Heart left ventricle (tissue), 16 donors: Measurements from ENCODE around the gene CREG2. TPM values are rescaled to one million over a fixed set of nuclear protein-coding genes. Genes with fewer than 3 reads are reported as not detected.
"Not testable (repeated sequence)": the region's sequence is repeated elsewhere in the genome, so short reads cannot be mapped to it uniquely, and the experiment has no call there.

ENCODE experiments used
- ATAC-seq, 4 donors: fragments of 200-7000 bp; cut with Tn5 transposase; one replicate each; pipeline ENCODE4 v1.9.1; 2020 to 2022; ENCODE audit warnings: moderate library complexity in 4 of 4, mild to moderate bottlenecking in 3 of 4, moderate number of reproducible peaks in 1 of 4
- DNase-seq, 5 donors: peaks; one replicate each; pipeline ENCODE4 v3.0.0-alpha.2; 2020
- H3K27ac ChIP-seq, 12 donors: fragments of 200-600 bp; sonication (generic) in 4 of 12; one replicate each; pipeline versions ENCODE4 v1.5.0 to v1.8.0; 2016 to 2022; ENCODE audit warnings: mild to moderate bottlenecking in 2 of 12
- H3K27me3 ChIP-seq, 9 donors: fragments of 200-600 bp; sonication (generic) in 2 of 9; one replicate each; pipeline versions ENCODE4 v1.5.1 to v1.8.0; 2016 to 2022; ENCODE audit warnings: mild to moderate bottlenecking in 3 of 9
- H3K36me3 ChIP-seq, 9 donors: fragments of 200-600 bp; sonication (generic) in 2 of 9; one replicate each; pipeline versions ENCODE4 v1.5.0 to v1.8.0; 2018 to 2022; ENCODE audit warnings: mild to moderate bottlenecking in 2 of 9
- H3K4me1 ChIP-seq, 12 donors: fragments of 200-600 bp; sonication (generic) in 4 of 12; one replicate each; pipeline versions ENCODE4 v1.5.0 to v1.8.0; 2016 to 2022; ENCODE audit warnings: mild to moderate bottlenecking in 3 of 12
- H3K4me3 ChIP-seq, 12 donors: fragments of 200-600 bp; sonication (generic) in 4 of 12; one replicate each; pipeline versions ENCODE4 v1.5.0 to v1.8.0; 2017 to 2022; ENCODE audit warnings: mild to moderate bottlenecking in 9 of 12, moderate library complexity in 4 of 12
- H3K9me3 ChIP-seq, 12 donors: fragments of 200-600 bp; sonication (generic) in 4 of 12; one replicate each; pipeline versions ENCODE4 v1.5.0 to v1.8.0; 2016 to 2022; ENCODE audit warnings: mild to moderate bottlenecking in 1 of 12
- CTCF ChIP-seq, 12 donors: fragments of 200-600 bp; sonication (generic) in 4 of 12; IDR thresholded peaks; one replicate each; pipeline versions ENCODE4 v1.5.0 to v1.8.0; 2018 to 2022; ENCODE audit warnings: antibody characterized with exemption in 12 of 12, mild to moderate bottlenecking in 5 of 12
- POLR2A ChIP-seq, 2 donors: fragments of 450-650 bp; IDR thresholded peaks; one replicate each; pipeline ENCODE4 v1.6.1; 2017; ENCODE audit warnings: antibody characterized with exemption in 2 of 2, mild to moderate bottlenecking in 2 of 2, moderate library complexity in 2 of 2
- WGBS, 4 donors: extraction: QIAGEN DNeasy Blood & Tissue Kit in 2 of 4; methylation state at CpG; one replicate each; pipeline versions ENCODE4 v1.1.5 to v1.1.7; 2013 to 2018; 5-methylcytosine and 5-hydroxymethylcytosine counted together
- intact Hi-C, 10 donors: fragments of 100-400 bp; cut with DNase I; formaldehyde crosslinking; loops; one replicate each; pipeline versions ENCODE4 v1.11.1 to v1.14.2; 2022
- polyA plus RNA-seq, 2 donors: library from polyadenylated mRNA; stranded (reverse); fragments of 200-250 nt; gene quantifications; one replicate each; pipeline ENCODE4 v1.2.3, GENCODE V29; 2013
- total RNA-seq, 9 donors: library from RNA; depleted of rRNA in 2 of 9; stranded (reverse); fragments of >200 nt in 2 of 9; fragmentation: NEBNext Ultra II Directional in 3 of 9; extraction: Animal tissue kit (Norgen Biotek cat#: 25700) in 3 of 9; gene quantifications; one replicate each; pipeline versions ENCODE4 v1.1.0 to v1.2.4, GENCODE V29; 2016 to 2023
- donor health status: ischemic (EF 13 %, LVEDD 7.1; RV severe dilation, severe dysfunction).
- donor health status: healthy with polysubstance abuse.
- donor health status: DM: no; HTN: yes; CAD: no.
- donor health status: DM: no; HTN: no; CAD: no.
- donor health status: ischemic (EF 25% LVEDD 6.9; RV normal size, moderate dysfunction).
- donor health status: ischemic (EF 25% LVEDD 5.7; RV mildly dilated, moderate dysfunction).
- donor health status: healthy.
- donor health status: DM: yes; HTN: yes; CAD: no.
- donor health status: ischemic (EF 35%, LVEDD 5.7; RV mildly dilated, moderate dysfunction).
- donor health status: nonischemic (EF 11% LVEDD 7.7; RV severe dilation, severe dysfunction).
- donor health status: DM: yes; HTN: yes; CAD: no.
- donor health status: PGD.
- donor health status: ischemic (EF 29% LVEDD 5.4; RV normal size, mild dysfunction).
- donor health status: nonischemic (EF 23%, LVEDD 6.1; RV moderate dilation, normal function).

CREG2 gene
- total and polyA plus RNA-seq, 11 donors, result 0.18 to 1.1 (median 0.46) TPM; not detected in 7

- Histone ChIP-seq H3K9me3 (no peaks in the 10 kb centered on the region), H3K4me1 (peaks cover 0 to 8% (median 0%) of the 10 kb centered on the region in 12 donors), H3K27ac (no peak overlapping the region), H3K36me3 (no peaks in the 10 kb centered on the region), H3K27me3 (no peaks in the 10 kb centered on the region), H3K4me3 (no peak overlapping the region)
- DNase-seq (no peak), ATAC-seq (no peak)
- WGBS, 4 donors, result 54 to 73% (median 66%) methylated on average over 2 of the region's 2 CpGs
- intact Hi-C loops, result loop anchor here in 1 of 10 donors (10.0 kb wide), 1 partner anchor 1088 kb away; no protein-coding TSS in a partner anchor
- TF ChIP-seq POLR2A (IDR thresholded peaks at IDR 0.05) (no peak), CTCF (IDR thresholded peaks at IDR 0.05) (no peak)
These were observed 30.8 kb downstream of the CREG2 start for GRCh38 chr2:101356521-101356920.

DNA sequence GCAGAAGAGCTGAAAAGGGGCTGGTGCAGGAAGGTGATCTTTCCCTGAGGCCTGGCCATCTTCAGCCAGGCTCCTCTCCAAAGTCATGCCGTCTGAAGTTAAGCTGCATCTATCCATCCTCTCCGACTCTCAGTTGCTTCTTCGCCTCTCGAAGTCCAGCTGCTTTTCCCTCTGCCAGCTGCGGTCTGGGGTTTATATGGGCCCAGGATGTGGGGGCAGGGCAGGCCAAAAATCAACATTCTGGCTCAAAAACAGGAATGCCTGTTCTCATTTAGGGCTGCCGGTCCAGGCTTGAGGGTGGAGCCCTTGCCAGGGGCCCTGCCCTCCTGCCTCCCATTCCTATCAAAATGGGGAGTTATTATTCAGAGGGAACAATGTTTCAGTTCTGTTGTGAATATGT is 31.2 kb downstream of the CREG2 start:
- DNase-seq (no peak), ATAC-seq (no peak)
- TF ChIP-seq CTCF (IDR thresholded peaks at IDR 0.05), result no peak
- TF ChIP-seq POLR2A (IDR thresholded peaks at IDR 0.05), result no peak
- Histone ChIP-seq H3K27ac (no peak overlapping the region), H3K4me1 (peaks cover 0 to 4% (median 0%) of the 10 kb centered on the region in 12 donors), H3K9me3 (no peaks in the 10 kb centered on the region), H3K36me3 (no peaks in the 10 kb centered on the region), H3K27me3 (no peaks in the 10 kb centered on the region), H3K4me3 (no peak overlapping the region)
- WGBS, 4 donors, result 74 to 93% (median 84%) methylated on average over 6 of the region's 6 CpGs
- intact Hi-C loops, result loop anchor here in 1 of 10 donors (10.0 kb wide), 1 partner anchor 1089 kb away; no protein-coding TSS in a partner anchor

GRCh38 chr2:101355401-101356054 is 31.8 kb downstream of the CREG2 start:
- WGBS, 4 donors, result 79 to 89% (median 82%) methylated on average over 10 of the region's 10 CpGs
- TF ChIP-seq POLR2A (IDR thresholded peaks at IDR 0.05), result no peak
- no peak for TF ChIP-seq CTCF (IDR thresholded peaks at IDR 0.05)
- ATAC-seq (no peak), DNase-seq (no peak)
- intact Hi-C loops, result loop anchor here in 1 of 10 donors (10.0 kb wide), 1 partner anchor 1089 kb away; no protein-coding TSS in a partner anchor
- Histone ChIP-seq H3K9me3 (no peaks in the 10 kb centered on the region), H3K4me3 (no peak overlapping the region), H3K4me1 (no peaks in the 10 kb centered on the region), H3K27me3 (no peaks in the 10 kb centered on the region), H3K36me3 (no peaks in the 10 kb centered on the region), H3K27ac (no peak overlapping the region)

DNA sequence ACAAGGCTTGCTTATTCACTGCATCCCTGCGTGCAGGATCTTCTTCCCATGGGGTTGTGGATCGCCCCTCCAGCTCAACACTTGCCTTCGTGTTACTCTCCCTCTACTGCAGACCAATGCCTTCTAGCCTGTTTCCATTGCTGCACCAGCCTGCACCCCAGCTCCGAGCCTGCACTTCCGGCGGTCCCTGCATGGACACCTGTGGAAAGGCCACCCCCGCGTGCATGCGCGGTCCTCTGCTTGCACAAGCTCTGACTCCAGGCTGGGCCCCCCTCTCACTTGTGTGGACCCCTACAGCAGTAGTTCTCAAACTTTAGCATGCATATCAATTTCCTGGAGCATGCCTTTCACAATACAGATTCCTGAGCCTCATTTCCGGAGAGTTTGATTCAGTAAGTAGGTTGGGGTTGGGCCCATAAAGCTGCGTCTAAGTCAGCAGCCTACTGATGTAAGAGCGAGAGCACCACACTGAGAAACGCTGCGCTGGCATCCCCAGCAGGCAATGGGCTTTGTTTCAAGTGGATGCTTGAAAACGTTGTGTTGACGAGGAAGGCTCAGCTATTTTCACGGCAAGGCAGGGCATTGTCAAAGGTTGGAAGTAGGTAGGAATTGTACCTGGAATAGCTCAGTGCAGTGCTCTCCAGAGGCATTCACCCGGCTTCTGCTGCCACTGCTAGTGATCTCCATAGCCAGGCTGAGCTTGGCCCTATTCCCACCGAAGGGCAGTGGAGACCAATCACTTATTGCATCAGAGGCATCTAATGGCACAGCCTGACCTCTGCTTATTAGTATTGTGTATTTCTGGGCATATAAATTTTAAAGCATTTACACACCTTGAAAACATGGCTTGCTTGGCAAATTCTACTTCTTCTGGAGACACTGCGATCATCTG is 32.6 kb downstream of the CREG2 start:
- DNase-seq (no peak), ATAC-seq (peak in 1 of 4 donors; percentile 49)
- TF ChIP-seq CTCF (IDR thresholded peaks at IDR 0.05) (no peak), POLR2A (IDR thresholded peaks at IDR 0.05) (no peak)
- Histone ChIP-seq H3K4me3 (no peak overlapping the region), H3K27ac (no peak overlapping the region), H3K36me3 (no peaks in the 10 kb centered on the region), H3K4me1 (no peaks in the 10 kb centered on the region), H3K9me3 (no peaks in the 10 kb centered on the region), H3K27me3 (no peaks in the 10 kb centered on the region)
- WGBS, 4 donors, result 84 to 90% (median 85%) methylated on average over 20 to 21 of the region's 21 CpGs
- intact Hi-C loops, result loop anchor here in 1 of 10 donors (10.0 kb wide), 1 partner anchor 1090 kb away; no protein-coding TSS in a partner anchor

GRCh38 chr2:101352631-101353030 is 34.7 kb downstream of the CREG2 start:
- H3K27me3 ChIP-seq, H3K9me3 ChIP-seq, DNase-seq, H3K27ac ChIP-seq, H3K36me3 ChIP-seq, H3K4me3 ChIP-seq, ATAC-seq, H3K4me1 ChIP-seq: not testable (repeated sequence)
- 86 to 96% (median 92%) methylated on average over 4 of the region's 4 CpGs for WGBS, 4 donors
- intact Hi-C loops, result loop anchor here in 1 of 10 donors (10.0 kb wide), 1 partner anchor 1092 kb away; no protein-coding TSS in a partner anchor
